ENCODE results near the gene BCL6B. TPM values are rescaled to one million over a fixed set of nuclear protein-coding genes. Genes with fewer than 3 reads are reported as not detected.

Gene BCL6B
- total RNA-seq, 1 donor from 2014 or later = not detected

DNA sequence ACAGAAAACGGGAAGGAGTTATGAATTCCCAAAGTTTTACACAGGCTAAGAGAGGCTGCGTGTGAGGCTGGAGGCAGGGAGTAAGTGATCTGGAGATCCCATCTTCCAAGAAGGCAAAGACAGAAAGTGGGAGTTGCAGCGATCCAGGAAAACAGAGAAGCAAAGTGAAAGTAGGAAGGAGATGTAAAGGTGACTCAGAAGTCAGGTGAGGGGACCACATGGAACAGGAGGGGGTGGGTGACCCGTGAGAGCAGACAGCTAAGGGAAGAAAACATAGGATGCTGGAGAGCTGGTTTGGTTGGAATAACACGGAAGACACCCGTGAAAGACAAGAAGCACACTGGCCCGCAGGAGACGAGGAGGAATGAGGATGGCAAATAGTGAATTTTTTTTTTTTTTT lies 25.7 kb upstream of the BCL6B start:
- Mint-ChIP-seq H3K4me1 (ENCODE audit: low read depth, unreplicated experiment) (peaks cover 4% of the 10 kb centered on the region), H3K27me3 (ENCODE audit: low read depth, unreplicated experiment) (peaks cover 5% of the 10 kb centered on the region), H3K27ac (ENCODE audit: unreplicated experiment) (no peak overlapping the region), H3K4me3 (ENCODE audit: unreplicated experiment) (peak overlapping the region; percentile 43), H3K36me3 (ENCODE audit: low read depth, unreplicated experiment) (peaks cover 32% of the 10 kb centered on the region), H3K9me3 (ENCODE audit: unreplicated experiment) (peaks cover 1% of the 10 kb centered on the region)
- Histone ChIP-seq H3K9me3 (ENCODE audit: insufficient read depth, low read depth, low read length) (no peaks in the 10 kb centered on the region), H3K36me3 (ENCODE audit: insufficient read depth, low read length) (peaks cover 6% of the 10 kb centered on the region), H3K4me2 (ENCODE audit: low read length) (no peak overlapping the region), H3K4me1 (ENCODE audit: insufficient read depth, low read length) (peaks cover 6% of the 10 kb centered on the region), H3K27me3 (ENCODE audit: insufficient read depth, low read length) (no peaks in the 10 kb centered on the region), H3K9ac (ENCODE audit: low read length) (no peak overlapping the region), H3K27ac (ENCODE audit: low read depth, low read length) (no peak overlapping the region), H4K20me1 (ENCODE audit: insufficient read depth, low read length) (peaks cover 40% of the 10 kb centered on the region), H3K4me3 (ENCODE audit: insufficient read depth, low read depth, low read length) (no peak overlapping the region), H3K79me2 (ENCODE audit: insufficient read depth, low read length) (no peaks in the 10 kb centered on the region), H2AFZ (ENCODE audit: low read depth, low read length) (no peak overlapping the region)
- FAIRE-seq (no peak), DNase-seq (ENCODE audit: low read depth) (no peak)
- TF ChIP-seq, protein P1, sequence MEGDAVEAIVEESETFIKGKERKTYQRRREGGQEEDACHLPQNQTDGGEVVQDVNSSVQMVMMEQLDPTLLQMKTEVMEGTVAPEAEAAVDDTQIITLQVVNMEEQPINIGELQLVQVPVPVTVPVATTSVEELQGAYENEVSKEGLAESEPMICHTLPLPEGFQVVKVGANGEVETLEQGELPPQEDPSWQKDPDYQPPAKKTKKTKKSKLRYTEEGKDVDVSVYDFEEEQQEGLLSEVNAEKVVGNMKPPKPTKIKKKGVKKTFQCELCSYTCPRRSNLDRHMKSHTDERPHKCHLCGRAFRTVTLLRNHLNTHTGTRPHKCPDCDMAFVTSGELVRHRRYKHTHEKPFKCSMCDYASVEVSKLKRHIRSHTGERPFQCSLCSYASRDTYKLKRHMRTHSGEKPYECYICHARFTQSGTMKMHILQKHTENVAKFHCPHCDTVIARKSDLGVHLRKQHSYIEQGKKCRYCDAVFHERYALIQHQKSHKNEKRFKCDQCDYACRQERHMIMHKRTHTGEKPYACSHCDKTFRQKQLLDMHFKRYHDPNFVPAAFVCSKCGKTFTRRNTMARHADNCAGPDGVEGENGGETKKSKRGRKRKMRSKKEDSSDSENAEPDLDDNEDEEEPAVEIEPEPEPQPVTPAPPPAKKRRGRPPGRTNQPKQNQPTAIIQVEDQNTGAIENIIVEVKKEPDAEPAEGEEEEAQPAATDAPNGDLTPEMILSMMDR (IDR thresholded peaks at IDR 0.05; ENCODE audit: insufficient read depth, low read depth, low read length) = no peak
- no peak for TF ChIP-seq EZH2 (IDR thresholded peaks at IDR 0.05; ENCODE audit: insufficient read depth, low read length)

DNA sequence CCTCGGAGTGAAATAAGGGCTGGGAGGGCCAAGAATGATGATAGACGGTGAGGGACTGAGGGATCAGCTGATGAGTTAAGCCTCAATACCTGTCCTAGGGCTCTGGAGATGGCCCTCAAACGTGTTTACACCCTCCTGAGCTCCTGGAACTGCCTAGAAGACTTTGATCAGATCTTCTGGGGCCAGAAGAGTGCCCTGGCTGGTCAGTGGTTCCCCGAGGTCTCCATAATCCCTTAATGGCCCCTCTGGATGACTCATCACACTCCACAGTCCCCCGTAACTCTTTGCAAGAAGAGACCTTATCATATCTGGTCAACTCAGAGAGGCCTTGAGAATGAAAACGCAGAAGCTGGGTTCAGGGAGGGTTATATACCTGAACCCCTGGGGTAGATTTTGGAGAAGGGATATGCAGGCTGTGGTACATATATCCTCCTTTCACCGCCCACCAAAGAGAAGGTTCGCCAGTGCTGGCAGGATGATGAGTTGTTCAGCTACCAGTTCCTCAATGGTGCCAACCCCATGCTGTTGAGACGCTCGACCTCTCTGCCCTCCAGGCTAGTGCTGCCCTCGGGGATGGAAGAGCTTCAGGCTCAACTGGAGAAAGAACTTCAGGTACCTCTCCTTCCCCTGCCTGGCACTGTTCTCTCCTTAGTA lies 23.9 kb upstream of the BCL6B start:
- TF ChIP-seq, protein P1 (IDR thresholded peaks at IDR 0.05; ENCODE audit: insufficient read depth, low read depth, low read length) = no peak
- no peak for TF ChIP-seq EZH2 (IDR thresholded peaks at IDR 0.05; ENCODE audit: insufficient read depth, low read length)
- H3K9me3 ChIP-seq (ENCODE audit: insufficient read depth, low read depth, low read length) = no peaks in the 10 kb centered on the region
- no peak overlapping the region for H3K4me3 ChIP-seq (ENCODE audit: insufficient read depth, low read depth, low read length)
- no peak overlapping the region for H2AFZ ChIP-seq (ENCODE audit: low read depth, low read length)
- peaks cover 3% of the 10 kb centered on the region for H3K79me2 ChIP-seq (ENCODE audit: insufficient read depth, low read length)
- H3K36me3 ChIP-seq (ENCODE audit: insufficient read depth, low read length) = peaks cover 6% of the 10 kb centered on the region
- Mint-ChIP-seq H3K4me1 (ENCODE audit: low read depth, unreplicated experiment) (peaks cover 4% of the 10 kb centered on the region), H3K27me3 (ENCODE audit: low read depth, unreplicated experiment) (peaks cover 5% of the 10 kb centered on the region), H3K36me3 (ENCODE audit: low read depth, unreplicated experiment) (peaks cover 32% of the 10 kb centered on the region), H3K4me3 (ENCODE audit: unreplicated experiment) (no peak overlapping the region), H3K27ac (ENCODE audit: unreplicated experiment) (no peak overlapping the region), H3K9me3 (ENCODE audit: unreplicated experiment) (peaks cover 1% of the 10 kb centered on the region)
- H3K4me2 ChIP-seq (ENCODE audit: low read length) = no peak overlapping the region
- peaks cover 53% of the 10 kb centered on the region for H4K20me1 ChIP-seq (ENCODE audit: insufficient read depth, low read length)
- no peaks in the 10 kb centered on the region for H3K27me3 ChIP-seq (ENCODE audit: insufficient read depth, low read length)
- FAIRE-seq (no peak), DNase-seq (ENCODE audit: low read depth) (no peak)
- H3K9ac ChIP-seq (ENCODE audit: low read length) = no peak overlapping the region
- no peak overlapping the region for H3K27ac ChIP-seq (ENCODE audit: low read depth, low read length)
- H3K4me1 ChIP-seq (ENCODE audit: insufficient read depth, low read length) = peaks cover 6% of the 10 kb centered on the region

DNA sequence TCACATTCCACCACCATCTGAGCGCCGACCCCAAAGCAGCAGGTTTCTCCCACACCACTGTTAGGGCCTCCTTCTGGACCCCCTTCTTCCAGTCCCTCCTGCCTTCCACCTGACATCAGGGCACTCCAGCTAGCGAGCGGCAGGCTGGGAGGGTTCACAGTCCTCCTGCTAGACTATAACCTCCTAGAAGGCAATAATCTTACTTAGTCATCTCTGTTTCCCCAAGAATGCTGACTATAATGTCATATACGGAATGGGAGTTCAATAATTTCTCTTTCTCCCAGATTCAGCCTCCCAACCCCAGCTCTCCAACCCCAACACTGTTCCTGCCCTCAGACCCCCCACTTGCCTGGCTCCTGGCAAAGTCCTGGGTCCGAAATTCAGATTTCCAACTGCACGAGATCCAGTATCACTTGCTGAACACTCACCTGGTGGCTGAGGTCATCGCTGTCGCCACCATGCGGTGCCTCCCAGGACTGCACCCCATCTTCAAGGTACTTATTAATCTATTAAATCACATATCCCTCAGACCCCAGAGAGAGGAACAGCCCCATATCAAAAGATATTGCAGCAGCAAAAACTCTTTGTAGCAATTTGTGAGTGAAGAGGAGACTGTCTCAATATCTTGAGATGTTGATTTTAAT lies 21.4 kb upstream of the BCL6B start:
- H3K27me3 Mint-ChIP-seq (ENCODE audit: low read depth, unreplicated experiment) = peaks cover 1% of the 10 kb centered on the region
- H3K27ac Mint-ChIP-seq (ENCODE audit: unreplicated experiment) = no peak overlapping the region
- DNase-seq (ENCODE audit: low read depth) = no peak

More for the DNA sequence above, 21.4 kb upstream of the BCL6B start:
- TF ChIP-seq EZH2 (IDR thresholded peaks at IDR 0.05; ENCODE audit: insufficient read depth, low read length) = no peak
- TF ChIP-seq, protein P1 (IDR thresholded peaks at IDR 0.05; ENCODE audit: insufficient read depth, low read depth, low read length) = peak; percentile 51
- FAIRE-seq = no peak
- H3K4me3 Mint-ChIP-seq (ENCODE audit: unreplicated experiment) = no peak overlapping the region
- H3K9ac ChIP-seq (ENCODE audit: low read length) = no peak overlapping the region
- H3K36me3 Mint-ChIP-seq (ENCODE audit: low read depth, unreplicated experiment) = peaks cover 30% of the 10 kb centered on the region
- H3K79me2 ChIP-seq (ENCODE audit: insufficient read depth, low read length) = peaks cover 8% of the 10 kb centered on the region
- no peaks in the 10 kb centered on the region for H3K27me3 ChIP-seq (ENCODE audit: insufficient read depth, low read length)
- H3K9me3 Mint-ChIP-seq (ENCODE audit: unreplicated experiment) = peaks cover 1% of the 10 kb centered on the region
- H3K4me1 Mint-ChIP-seq (ENCODE audit: low read depth, unreplicated experiment) = no peaks in the 10 kb centered on the region
- no peak overlapping the region for H3K27ac ChIP-seq (ENCODE audit: low read depth, low read length)
- H4K20me1 ChIP-seq (ENCODE audit: insufficient read depth, low read length) = peaks cover 67% of the 10 kb centered on the region
- no peaks in the 10 kb centered on the region for H3K4me1 ChIP-seq (ENCODE audit: insufficient read depth, low read length)
- no peak overlapping the region for H3K4me3 ChIP-seq (ENCODE audit: insufficient read depth, low read depth, low read length)
- no peak overlapping the region for H2AFZ ChIP-seq (ENCODE audit: low read depth, low read length)
- H3K4me2 ChIP-seq (ENCODE audit: low read length) = no peak overlapping the region
- no peaks in the 10 kb centered on the region for H3K9me3 ChIP-seq (ENCODE audit: insufficient read depth, low read depth, low read length)
- H3K36me3 ChIP-seq (ENCODE audit: insufficient read depth, low read length) = peaks cover 6% of the 10 kb centered on the region

Measured in astrocyte (in vitro differentiated cells and primary cell).